Right lung (tissue), 5 donors: ENCODE measurements around the gene RBM43. TPM values are rescaled to one million over a fixed set of nuclear protein-coding genes. Genes with fewer than 3 reads are reported as not detected.

Experiments
- DNase-seq, 2 donors: peaks; one replicate each; pipeline ENCODE4 v3.0.0-alpha.2; 2013
- polyA plus RNA-seq, 5 donors: library from polyadenylated mRNA; unstranded; fragments of 120-200 nt; gene quantifications; one replicate each; pipeline versions ENCODE4 v1.2.1 to v1.2.3, GENCODE V29; 2013; ENCODE audit warnings: inconsistent platforms in 1 of 5, low replicate concordance in 1 of 5; ENCODE audit not compliant: insufficient read length in 5 of 5, insufficient read depth in 1 of 5

Gene RBM43
- polyA plus RNA-seq, 5 donors, result 15.1 to 26.0 (median 24.0) TPM

DNA sequence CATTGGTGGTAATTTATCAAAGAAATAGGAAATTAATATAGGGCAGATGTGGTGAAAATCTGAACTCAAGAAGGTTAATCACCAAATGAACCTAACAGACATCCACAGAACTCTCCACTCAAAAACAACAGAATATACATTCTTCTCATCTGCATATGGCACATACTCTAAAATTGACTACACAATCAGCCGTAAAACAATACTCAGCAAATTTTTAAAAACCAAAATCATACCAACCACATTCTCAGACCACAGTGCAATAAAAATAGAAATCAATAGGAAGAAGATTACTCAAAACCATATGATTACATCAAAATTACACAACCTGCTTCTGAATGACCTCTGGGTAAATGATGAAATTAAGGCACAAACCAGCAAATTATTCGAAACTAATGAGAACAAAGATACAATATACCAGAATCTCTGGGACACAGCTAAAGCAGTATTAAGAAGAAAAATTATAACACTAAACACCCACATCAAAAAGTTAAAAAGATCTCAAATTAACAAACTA, 31.0 kb downstream of the RBM43 start:
- DNase-seq, result no peak

DNA sequence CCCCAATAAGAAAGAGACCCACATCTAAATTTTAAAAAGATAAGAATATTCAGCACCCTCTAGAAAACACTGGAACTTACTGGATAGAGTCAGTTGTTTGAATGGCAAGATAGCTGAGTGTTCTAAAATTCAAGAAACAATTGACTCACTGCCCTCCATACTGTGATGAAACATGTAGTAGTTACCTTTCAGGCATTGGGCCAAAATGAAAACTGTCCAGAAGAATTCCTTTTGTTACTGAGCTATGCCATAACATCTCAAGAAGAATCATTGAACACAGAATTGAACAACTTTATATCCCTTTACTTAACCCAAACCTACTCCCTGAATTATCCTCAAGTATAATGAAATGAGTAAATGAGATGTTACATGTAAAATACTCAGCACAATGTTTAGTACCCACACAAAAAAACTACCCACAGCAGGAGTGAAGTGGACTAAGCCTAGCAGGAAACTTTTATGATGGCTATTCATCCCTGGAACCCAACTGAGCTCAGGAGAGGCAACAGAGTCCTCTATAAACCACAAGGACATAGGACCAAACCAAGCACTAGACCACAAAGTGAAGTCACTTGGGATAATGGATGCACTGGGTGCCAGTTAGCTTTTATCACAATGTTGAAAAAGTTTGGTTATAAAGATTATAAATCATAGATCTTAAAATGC, 32.7 kb downstream of the RBM43 start:
- DNase-seq, result no peak

DNA sequence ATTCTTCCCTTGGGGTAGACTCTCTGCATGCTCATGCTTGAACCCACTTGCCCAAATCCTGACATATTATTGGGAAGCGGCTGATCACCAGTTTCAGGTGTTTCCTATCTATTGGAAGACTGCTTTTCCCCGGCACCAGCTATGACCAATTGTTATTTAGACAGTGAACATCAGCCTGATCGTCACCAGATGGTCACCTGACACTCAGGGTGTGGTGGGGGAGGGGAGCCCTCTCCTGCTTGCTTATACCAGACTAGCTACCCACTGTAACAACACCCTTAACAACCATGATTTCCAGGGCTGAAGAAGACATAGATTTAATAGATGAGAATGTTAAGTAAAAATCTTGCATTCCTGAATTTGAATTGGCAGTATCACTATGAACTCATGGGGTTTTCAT, 44.3 kb downstream of the RBM43 start:
- no peak for DNase-seq

DNA sequence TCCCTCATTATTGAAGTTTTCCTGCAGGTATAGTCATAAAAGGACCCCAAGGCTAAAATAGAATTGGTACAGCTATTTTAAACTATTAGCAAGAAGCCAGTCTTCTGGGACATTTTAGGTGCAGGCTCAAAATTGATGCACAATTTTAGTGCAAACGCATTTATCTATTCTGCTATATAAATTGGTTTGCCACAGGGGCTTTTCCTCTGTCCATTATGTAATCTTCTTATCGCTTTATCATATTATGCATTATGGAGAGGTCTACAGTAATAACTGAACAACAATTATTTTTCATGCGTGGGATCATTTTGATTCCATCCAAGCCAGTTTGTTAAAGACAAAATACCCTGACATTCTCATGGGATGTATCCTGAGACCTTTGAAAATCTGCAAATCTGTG, 54.6 kb downstream of the RBM43 start:
- DNase-seq, result no peak

GRCh38 chr2:151206446-151206968, 55.2 kb downstream of the RBM43 start:
- no peak for DNase-seq

DNA sequence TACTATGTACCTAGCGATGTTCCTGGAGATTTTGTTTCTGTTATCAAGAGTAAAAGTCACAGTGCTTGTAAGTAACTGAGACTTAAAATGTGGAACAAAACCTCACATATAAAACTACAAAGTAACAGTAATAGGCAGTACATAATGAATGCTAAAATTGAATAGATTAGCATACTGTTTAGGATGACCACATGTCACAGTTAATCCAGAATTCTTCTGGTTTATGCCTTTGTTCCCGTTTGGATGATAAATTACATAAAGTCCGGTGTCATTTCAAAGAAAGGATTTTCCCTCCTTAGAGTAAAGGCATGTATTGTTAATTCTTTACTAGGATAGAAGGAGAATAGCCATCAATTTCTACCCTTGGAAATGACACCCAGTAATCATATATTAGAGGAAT, 56.1 kb downstream of the RBM43 start:
- DNase-seq, result no peak

DNA sequence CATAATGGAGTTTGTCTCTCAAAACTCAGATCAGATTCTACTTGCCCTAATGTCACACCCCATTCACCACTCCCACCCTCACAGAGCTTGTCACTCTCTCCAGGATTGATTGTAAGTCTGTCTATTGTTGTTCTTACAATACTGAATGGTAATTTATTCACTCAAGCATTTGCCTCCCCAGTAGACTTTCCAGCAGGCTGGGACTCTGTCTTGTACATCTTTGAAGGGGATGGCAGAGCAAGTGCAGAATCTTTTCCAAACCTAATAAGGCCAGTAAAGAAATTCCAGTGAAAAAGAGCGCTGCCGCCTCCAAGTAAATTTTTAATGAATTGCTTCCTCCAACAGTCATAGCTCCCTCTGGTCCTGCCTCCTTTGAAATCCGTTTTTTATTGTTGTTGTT, 56.9 kb downstream of the RBM43 start:
- DNase-seq, result no peak

DNA sequence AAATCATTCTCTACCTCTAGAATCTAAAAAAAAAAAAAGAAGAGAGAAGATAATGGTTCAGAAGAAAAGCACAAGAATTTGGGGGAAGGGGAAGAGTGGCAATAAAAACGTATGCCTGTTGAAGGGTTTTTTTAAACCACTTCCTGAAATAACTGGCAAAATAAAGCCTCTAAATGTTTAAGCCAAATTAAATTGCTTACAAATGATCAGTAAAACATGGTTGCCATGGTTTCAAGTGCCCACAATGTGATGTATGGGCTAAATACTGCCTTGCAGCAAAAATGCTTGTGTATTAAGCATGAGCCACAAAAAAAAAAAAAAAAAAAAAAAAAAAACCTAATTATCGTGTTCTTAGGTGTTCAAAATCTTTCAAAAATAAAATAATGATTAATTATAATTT, 60.8 kb downstream of the RBM43 start:
- no peak for DNase-seq

DNA sequence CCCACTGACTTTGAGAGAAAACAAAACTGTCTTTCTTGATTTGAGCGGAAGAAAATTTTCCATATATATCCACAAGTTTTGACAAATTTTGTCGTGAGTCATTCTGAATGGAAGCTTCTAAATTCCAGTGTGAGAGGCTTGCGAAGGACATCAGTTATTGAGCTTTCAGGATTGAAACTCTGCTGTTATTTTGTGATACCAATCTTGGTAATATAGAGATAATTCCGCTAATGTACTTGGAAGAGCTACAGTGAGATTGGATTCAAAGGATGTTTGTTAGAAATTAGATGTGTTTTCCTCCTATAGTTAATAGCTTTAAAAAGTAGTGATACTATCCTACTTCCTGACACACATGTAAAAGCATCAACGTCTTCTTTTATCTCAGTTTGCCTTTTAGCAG, 61.4 kb downstream of the RBM43 start:
- no peak for DNase-seq

DNA sequence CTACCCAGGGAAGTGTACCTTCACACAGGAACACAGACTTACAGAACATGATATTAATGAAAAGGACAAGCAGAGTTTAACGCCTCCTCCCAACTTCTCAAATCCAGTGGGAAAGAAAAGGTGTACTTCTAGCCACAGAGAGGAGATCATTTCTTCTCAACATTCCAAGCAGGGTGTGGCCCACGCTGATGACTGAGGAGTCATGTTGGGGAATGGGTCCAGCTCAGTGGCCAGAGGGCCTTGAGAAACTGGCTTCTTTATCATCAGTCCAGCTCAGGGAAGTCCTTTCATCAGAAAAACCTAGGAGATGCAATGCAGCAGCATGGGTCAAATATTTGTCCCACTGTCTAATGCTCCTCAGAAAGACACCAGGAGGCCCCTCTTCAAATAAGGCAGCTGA, 63.0 kb downstream of the RBM43 start:
- DNase-seq, result no peak

Other genes with a start within 250 kb of the RBM43 start
- 10 to 100 TPM; 19.1 to 21.4 (median 20.2) TPM for gene NMI, start 27.8 kb upstream of the RBM43 start, polyA plus RNA-seq
- 1 to 10 TPM; 2.4 to 5.5 (median 3.0) TPM for gene TNFAIP6, start 95.7 kb upstream of the RBM43 start, polyA plus RNA-seq
- 10 to 100 TPM; 24.0 to 50.0 (median 43.7) TPM for gene RIF1, start 148.0 kb upstream of the RBM43 start, polyA plus RNA-seq